Measurements from ENCODE around the gene FAM163A.

FAM163A gene

GRCh38 chr1:179774000-179774399 is 30.9 kb downstream of the FAM163A start:
- Histone ChIP-seq H3K9me3 (ENCODE audit: low read length) (0 out of 2 replicates have a peak, but pooled peaks cover 4% of the 10 kb centered on the region), H3F3A (ENCODE audit: insufficient read depth, low read length) (no peaks in the 10 kb centered on the region), H3K4me1 (ENCODE audit: insufficient read depth, low read length, severe bottlenecking) (no peaks in the 10 kb centered on the region), H2AFZ (ENCODE audit: low read length) (no peak overlapping the region), H3K4me3 (ENCODE audit: low read depth, low read length, poor library complexity, severe bottlenecking) (no peak overlapping the region), H3K27me3 (ENCODE audit: insufficient read depth, low read length) (no peaks in the 10 kb centered on the region; the same call in 1 of the 2 replicates), H3K9ac (ENCODE audit: low read length) (no peak overlapping the region), H3K9me2 (ENCODE audit: low read depth, low read length) (no peaks in the 10 kb centered on the region), H3K79me2 (ENCODE audit: insufficient read depth, low read length) (no peaks in the 10 kb centered on the region), H3K4me2 (ENCODE audit: low read length) (no peak overlapping the region), H4K20me1 (ENCODE audit: insufficient read depth, low read length) (no peaks in the 10 kb centered on the region), H3K27ac (ENCODE audit: low read depth, low read length, poor library complexity, severe bottlenecking) (no peak overlapping the region), H3K36me3 (ENCODE audit: insufficient read depth, low read length) (no peaks in the 10 kb centered on the region)
- TF ChIP-seq CTCF (IDR thresholded peaks at IDR 0.05; ENCODE audit: low read length) = no peak

GRCh38 chr1:179774566-179774965 is 31.5 kb downstream of the FAM163A start:
- H3K9ac ChIP-seq (ENCODE audit: low read length) = no peak overlapping the region

GRCh38 chr1:179775009-179775408 is 31.9 kb downstream of the FAM163A start:
- no peak overlapping the region for H3K4me3 ChIP-seq (ENCODE audit: low read depth, low read length, poor library complexity, severe bottlenecking)
- no peaks in the 10 kb centered on the region for H4K20me1 ChIP-seq (ENCODE audit: insufficient read depth, low read length)
- no peak overlapping the region for H3K9ac ChIP-seq (ENCODE audit: low read length)
- 0 out of 2 replicates have a peak, but pooled peaks cover 4% of the 10 kb centered on the region for H3K9me3 ChIP-seq (ENCODE audit: low read length)
- no peaks in the 10 kb centered on the region for H3K36me3 ChIP-seq (ENCODE audit: insufficient read depth, low read length)
- H3K27me3 ChIP-seq (ENCODE audit: insufficient read depth, low read length) = no peaks in the 10 kb centered on the region; the same call in 1 of the 2 replicates
- H3K79me2 ChIP-seq (ENCODE audit: insufficient read depth, low read length) = no peaks in the 10 kb centered on the region
- no peaks in the 10 kb centered on the region for H3K4me1 ChIP-seq (ENCODE audit: insufficient read depth, low read length, severe bottlenecking)
- no peaks in the 10 kb centered on the region for H3K9me2 ChIP-seq (ENCODE audit: low read depth, low read length)
- no peaks in the 10 kb centered on the region for H3F3A ChIP-seq (ENCODE audit: insufficient read depth, low read length)
- TF ChIP-seq EZH2 (IDR thresholded peaks at IDR 0.05; ENCODE audit: borderline replicate concordance, low read length) (no peak), CTCF (IDR thresholded peaks at IDR 0.05; ENCODE audit: low read length) (no peak)
- no peak overlapping the region for H2AFZ ChIP-seq (ENCODE audit: low read length)
- H3K4me2 ChIP-seq (ENCODE audit: low read length) = no peak overlapping the region
- no peak overlapping the region for H3K27ac ChIP-seq (ENCODE audit: low read depth, low read length, poor library complexity, severe bottlenecking)

More at GRCh38 chr1:179774566-179774965, 31.5 kb downstream of the FAM163A start:
- H3K27me3 ChIP-seq (ENCODE audit: insufficient read depth, low read length) = no peaks in the 10 kb centered on the region; the same call in 1 of the 2 replicates
- no peaks in the 10 kb centered on the region for H4K20me1 ChIP-seq (ENCODE audit: insufficient read depth, low read length)
- H3K4me1 ChIP-seq (ENCODE audit: insufficient read depth, low read length, severe bottlenecking) = no peaks in the 10 kb centered on the region
- H3K36me3 ChIP-seq (ENCODE audit: insufficient read depth, low read length) = no peaks in the 10 kb centered on the region
- no peak overlapping the region for H3K4me3 ChIP-seq (ENCODE audit: low read depth, low read length, poor library complexity, severe bottlenecking)
- no peaks in the 10 kb centered on the region for H3K9me2 ChIP-seq (ENCODE audit: low read depth, low read length)
- H2AFZ ChIP-seq (ENCODE audit: low read length) = no peak overlapping the region
- H3K4me2 ChIP-seq (ENCODE audit: low read length) = no peak overlapping the region
- no peak overlapping the region for H3K27ac ChIP-seq (ENCODE audit: low read depth, low read length, poor library complexity, severe bottlenecking)
- 0 out of 2 replicates have a peak, but pooled peaks cover 4% of the 10 kb centered on the region for H3K9me3 ChIP-seq (ENCODE audit: low read length)
- no peaks in the 10 kb centered on the region for H3F3A ChIP-seq (ENCODE audit: insufficient read depth, low read length)
- no peaks in the 10 kb centered on the region for H3K79me2 ChIP-seq (ENCODE audit: insufficient read depth, low read length)
- TF ChIP-seq CTCF (IDR thresholded peaks at IDR 0.05; ENCODE audit: low read length) (no peak), EZH2 (IDR thresholded peaks at IDR 0.05; ENCODE audit: borderline replicate concordance, low read length) (no peak)
